Skeletal muscle satellite cell (primary cell): Measurements from ENCODE around the gene ETDC.
"Not testable (repeated sequence)": the region's sequence is repeated elsewhere in the genome, so short reads cannot be mapped to it uniquely, and the experiment has no call there.

Experiments
- H3K27me3 ChIP-seq: 2 replicates; pipeline ENCODE4 v1.7.0; 2013; ENCODE audit warnings: low read length; ENCODE audit not compliant: control insufficient read depth, insufficient read depth
- H3K36me3 ChIP-seq: 2 replicates; pipeline ENCODE4 v1.7.0; 2013; ENCODE audit warnings: mild to moderate bottlenecking, control low read depth, low read length; ENCODE audit not compliant: insufficient read depth
- H3K4me1 ChIP-seq: 2 replicates; pipeline ENCODE4 v1.7.0; 2013; ENCODE audit warnings: low read length; ENCODE audit not compliant: control insufficient read depth, insufficient read depth
- H3K4me2 ChIP-seq: 2 replicates; pipeline ENCODE4 v1.7.0; 2013; ENCODE audit warnings: mild to moderate bottlenecking, low read length
- H3K4me3 ChIP-seq: 2 replicates; pipeline ENCODE4 v1.7.0; 2013; ENCODE audit warnings: low read length
- H3K9ac ChIP-seq: 2 replicates; pipeline ENCODE4 v1.7.0; 2013; ENCODE audit warnings: mild to moderate bottlenecking, low read depth, low read length, moderate library complexity
- H3K9me3 ChIP-seq: replicated peaks from 2 replicates; pipeline ENCODE4 v1.7.0; 2013; ENCODE audit warnings: mild to moderate bottlenecking, control low read depth, low read length

ETDC gene

DNA sequence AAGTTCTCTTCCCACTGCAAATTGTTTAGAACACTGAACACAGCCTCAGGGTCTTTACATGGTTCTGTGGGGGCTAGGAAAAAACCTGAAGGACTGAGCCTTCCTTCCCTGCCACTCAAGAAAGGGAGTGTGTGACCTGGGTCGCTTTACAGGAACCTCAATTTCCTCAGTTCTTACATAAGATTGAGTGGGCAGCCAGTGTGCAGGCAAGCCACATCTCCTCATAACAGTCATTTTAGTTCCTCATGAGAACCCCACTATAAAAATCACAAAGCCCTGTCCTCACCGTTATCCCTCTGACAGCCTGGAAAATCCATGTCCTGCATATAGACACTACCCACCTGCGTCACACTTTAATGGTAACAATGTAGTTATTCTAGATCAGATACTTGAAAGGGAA is 2.1 kb upstream of the ETDC start:
- H3K27me3 ChIP-seq = no peaks in the 10 kb centered on the region
- H3K4me3 ChIP-seq = no peak overlapping the region
- no peak overlapping the region for H3K4me2 ChIP-seq
- no peak overlapping the region for H3K9ac ChIP-seq
- no peaks in the 10 kb centered on the region for H3K4me1 ChIP-seq
- H3K36me3 ChIP-seq = no peaks in the 10 kb centered on the region
- H3K9me3 ChIP-seq = no peaks in the 10 kb centered on the region

DNA sequence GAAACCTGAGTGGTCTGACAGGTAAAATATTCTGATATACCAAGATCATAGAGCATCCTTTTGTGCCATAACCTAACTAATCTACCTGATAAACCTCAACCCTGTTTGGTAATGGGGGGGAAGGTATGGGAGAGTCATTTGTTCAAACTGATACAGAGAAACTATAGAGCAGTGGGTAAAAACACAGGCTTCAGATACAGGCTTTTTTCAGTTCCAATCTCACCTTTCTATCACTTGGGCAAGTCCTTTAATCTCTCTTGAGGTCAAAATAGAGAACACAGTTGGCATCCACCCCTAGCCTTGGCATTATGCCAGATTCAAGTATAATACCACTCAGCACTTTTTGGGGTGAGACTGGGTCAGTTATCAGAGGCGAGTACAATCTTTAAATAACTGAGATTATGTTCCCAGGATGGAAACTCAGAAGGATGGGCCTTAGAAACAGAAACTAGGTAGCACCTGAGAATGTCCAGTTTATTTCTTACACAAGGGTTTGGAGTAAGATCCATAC is 880 bp upstream of the ETDC start:
- Histone ChIP-seq H3K4me3 (no peak overlapping the region), H3K4me2 (no peak overlapping the region), H3K9ac (no peak overlapping the region), H3K36me3 (no peaks in the 10 kb centered on the region), H3K27me3 (no peaks in the 10 kb centered on the region), H3K4me1 (no peaks in the 10 kb centered on the region), H3K9me3 (no peaks in the 10 kb centered on the region)

DNA sequence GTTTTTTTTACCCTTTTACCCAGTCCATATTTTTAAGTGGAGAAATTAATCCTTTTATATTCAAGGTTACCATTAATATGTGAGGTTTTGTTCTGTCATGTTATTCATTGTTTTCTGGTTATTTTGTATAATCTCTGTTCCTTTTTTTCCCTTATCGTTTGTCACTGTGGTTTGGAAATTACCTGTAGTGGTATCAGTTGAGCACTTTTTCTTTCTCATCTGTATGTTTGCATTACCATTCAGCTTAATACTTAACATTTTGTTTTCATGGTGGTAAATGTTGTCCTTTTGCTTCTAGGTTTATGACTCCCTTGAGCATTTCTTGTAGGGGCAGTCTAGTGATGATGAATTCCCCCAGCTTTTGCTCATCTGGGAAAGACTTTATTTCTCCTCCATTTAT is 6.6 kb downstream of the ETDC start:
- H3K27me3 ChIP-seq = no peaks in the 10 kb centered on the region
- no peak overlapping the region for H3K4me2 ChIP-seq
- H3K4me1 ChIP-seq = no peaks in the 10 kb centered on the region
- H3K9ac ChIP-seq = no peak overlapping the region
- H3K9me3 ChIP-seq = no peaks in the 10 kb centered on the region
- no peaks in the 10 kb centered on the region for H3K36me3 ChIP-seq
- no peak overlapping the region for H3K4me3 ChIP-seq

DNA sequence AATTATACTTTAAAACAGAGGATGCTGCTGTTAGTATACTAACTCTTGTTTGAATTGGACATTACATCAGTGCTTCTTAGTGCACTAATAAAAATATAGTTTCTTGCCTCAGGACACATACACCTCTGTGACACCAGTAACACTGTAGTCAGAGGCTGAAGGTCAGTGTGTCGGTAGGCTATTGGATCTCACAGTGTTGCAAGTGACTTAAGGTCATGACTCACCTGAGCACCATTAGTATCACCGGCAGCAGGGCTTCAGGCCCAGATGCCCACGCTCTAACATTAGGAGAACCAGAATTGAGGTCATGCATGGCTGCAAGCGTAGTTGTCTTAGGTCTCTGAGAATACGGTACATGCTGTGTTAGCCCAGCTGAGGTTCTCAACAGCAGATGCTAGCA is 15.2 kb downstream of the ETDC start:
- Histone ChIP-seq H3K36me3 (no peaks in the 10 kb centered on the region), H3K4me3 (no peak overlapping the region), H3K9me3 (no peaks in the 10 kb centered on the region), H3K9ac (no peak overlapping the region), H3K27me3 (no peaks in the 10 kb centered on the region), H3K4me2 (no peak overlapping the region), H3K4me1 (peaks cover 10% of the 10 kb centered on the region)

DNA sequence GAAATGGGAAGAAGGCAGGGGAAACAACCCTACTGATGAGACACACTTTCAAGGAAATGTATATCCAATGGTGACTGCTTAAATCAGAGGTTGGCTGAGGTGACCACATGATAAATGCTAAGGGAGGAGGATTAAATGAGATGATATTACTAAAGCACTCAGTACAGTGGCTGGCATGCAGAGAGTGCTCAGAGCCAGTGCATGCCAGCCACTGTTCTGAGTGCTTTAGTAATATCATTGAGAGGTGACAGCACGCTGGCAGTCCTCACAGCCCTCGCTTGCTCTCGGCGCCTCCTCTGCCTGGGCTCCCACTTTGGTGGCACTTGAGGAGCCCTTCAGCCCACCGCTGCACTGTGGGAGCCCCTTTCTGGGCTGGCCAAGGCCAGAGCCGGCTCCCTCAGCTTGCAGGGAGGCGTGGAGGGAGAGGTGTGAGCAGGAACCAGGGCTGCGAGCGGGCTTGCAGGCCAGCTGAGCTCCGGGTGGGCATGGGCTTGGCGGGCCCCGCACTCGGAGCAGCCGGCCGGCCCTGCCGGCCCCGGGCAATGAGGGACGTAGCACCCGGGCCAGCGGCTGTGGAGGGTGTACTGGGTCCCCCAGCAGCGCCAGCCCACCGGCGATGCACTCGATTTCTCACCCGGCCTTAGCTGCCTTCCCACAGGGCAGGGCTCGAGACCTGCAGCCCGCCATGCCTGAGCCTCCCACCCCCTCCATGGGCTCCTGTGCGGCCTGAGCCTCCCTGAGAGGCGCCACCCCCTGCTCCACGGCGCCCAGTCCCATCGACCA is 15.9 kb downstream of the ETDC start:
- not testable (repeated sequence) for H3K9ac ChIP-seq, H3K4me3 ChIP-seq, H3K9me3 ChIP-seq, H3K36me3 ChIP-seq, H3K4me1 ChIP-seq, H3K4me2 ChIP-seq, H3K27me3 ChIP-seq

DNA sequence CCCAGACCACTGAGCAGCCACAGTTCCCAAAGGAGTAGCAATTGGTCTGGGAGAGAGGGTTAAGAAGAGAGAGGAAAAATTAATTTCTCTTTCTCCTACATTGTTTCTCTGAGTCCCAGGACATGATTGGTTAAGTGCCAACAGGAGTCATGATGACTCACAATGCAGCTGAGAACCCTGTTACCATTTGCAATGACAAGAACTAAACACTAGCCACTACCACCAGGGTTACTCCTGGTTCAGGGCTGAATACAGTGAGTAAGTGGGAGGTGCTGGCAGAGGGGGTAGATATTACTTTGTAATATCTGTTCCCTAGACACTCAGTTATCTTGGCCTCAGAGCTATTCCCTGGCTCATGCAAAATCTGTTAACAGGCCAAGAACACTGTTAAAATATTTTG is 18.0 kb downstream of the ETDC start:
- H3K4me3 ChIP-seq = no peak overlapping the region
- H3K9me3 ChIP-seq = no peaks in the 10 kb centered on the region
- no peak overlapping the region for H3K9ac ChIP-seq
- peaks cover 10% of the 10 kb centered on the region for H3K4me1 ChIP-seq
- peak overlapping the region; percentile 54 for H3K4me2 ChIP-seq
- H3K36me3 ChIP-seq = no peaks in the 10 kb centered on the region
- H3K27me3 ChIP-seq = no peaks in the 10 kb centered on the region

DNA sequence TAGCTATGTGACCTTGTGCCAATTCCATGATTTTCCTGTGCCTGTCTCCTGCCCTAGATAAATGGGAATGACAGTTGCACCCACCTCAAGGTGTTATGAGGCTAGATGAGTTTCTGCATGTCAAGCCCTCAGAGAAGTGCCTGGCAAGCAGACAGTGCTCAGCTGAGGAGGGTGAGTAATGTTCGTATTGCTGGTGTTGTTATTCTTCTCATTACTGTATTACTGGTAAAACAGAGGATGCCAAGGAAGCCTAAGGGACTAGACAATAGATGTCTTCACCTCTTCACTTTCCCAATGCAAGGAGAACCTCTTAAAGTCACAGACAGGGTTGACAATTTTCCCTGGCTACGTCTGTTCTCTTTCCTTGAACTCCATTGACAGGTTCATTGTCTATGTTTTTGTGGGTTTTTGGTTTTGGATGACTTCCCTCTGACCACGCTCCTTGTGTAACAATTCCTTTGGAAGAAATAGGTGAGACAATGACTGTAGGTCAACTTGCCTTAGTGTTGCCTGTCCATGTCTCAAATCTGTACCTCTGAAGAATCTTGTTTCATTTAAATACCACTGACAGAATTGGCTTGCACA is 19.2 kb downstream of the ETDC start:
- Histone ChIP-seq H3K36me3 (no peaks in the 10 kb centered on the region), H3K27me3 (no peaks in the 10 kb centered on the region), H3K4me1 (peaks cover 10% of the 10 kb centered on the region), H3K9me3 (no peaks in the 10 kb centered on the region), H3K4me3 (no peak overlapping the region), H3K4me2 (no peak overlapping the region), H3K9ac (no peak overlapping the region)

DNA sequence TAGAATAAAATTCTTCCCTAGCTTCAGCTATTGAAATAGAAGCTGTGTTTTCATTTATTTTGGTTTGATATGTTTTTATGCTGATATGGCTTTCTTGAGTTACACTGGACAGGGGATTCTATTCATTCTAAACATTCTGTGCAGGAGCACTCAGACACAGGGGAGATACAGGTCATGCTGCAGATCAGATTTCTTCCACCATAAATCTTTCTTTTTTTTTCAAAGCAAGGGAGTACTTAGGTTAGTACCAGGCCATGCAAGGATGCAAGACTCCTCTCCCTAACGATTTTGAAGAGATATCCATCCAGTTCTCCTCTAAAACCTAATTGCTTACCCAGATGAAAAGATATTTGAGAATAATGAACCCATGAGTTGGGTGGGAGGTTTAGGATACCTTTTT is 21.4 kb downstream of the ETDC start:
- no peak overlapping the region for H3K9ac ChIP-seq
- peaks cover 10% of the 10 kb centered on the region for H3K4me1 ChIP-seq
- H3K36me3 ChIP-seq = no peaks in the 10 kb centered on the region
- H3K4me3 ChIP-seq = no peak overlapping the region
- H3K4me2 ChIP-seq = no peak overlapping the region
- no peaks in the 10 kb centered on the region for H3K27me3 ChIP-seq
- no peaks in the 10 kb centered on the region for H3K9me3 ChIP-seq

DNA sequence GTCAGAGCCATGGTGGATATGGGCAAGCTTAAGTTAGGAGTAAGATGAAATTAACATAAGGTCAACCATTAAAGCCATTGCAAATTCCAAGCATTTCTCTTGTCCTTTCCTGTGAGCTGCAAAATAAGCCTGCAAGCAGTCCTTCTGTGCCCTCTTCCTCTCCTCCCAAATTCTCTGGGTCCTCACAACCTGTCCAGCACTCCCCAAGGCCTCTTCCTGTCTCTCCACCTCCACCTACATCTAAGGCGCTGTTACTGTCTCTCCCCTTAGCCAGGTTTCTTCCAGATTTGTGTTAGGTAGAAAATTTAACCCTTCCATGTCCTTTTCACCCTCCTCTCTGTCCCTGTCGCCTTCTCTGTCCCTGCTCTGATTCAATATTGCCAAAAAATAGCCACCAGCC is 22.2 kb downstream of the ETDC start:
- Histone ChIP-seq H3K27me3 (no peaks in the 10 kb centered on the region), H3K4me3 (no peak overlapping the region), H3K9ac (no peak overlapping the region), H3K4me1 (peaks cover 10% of the 10 kb centered on the region), H3K4me2 (no peak overlapping the region), H3K36me3 (no peaks in the 10 kb centered on the region), H3K9me3 (no peaks in the 10 kb centered on the region)

DNA sequence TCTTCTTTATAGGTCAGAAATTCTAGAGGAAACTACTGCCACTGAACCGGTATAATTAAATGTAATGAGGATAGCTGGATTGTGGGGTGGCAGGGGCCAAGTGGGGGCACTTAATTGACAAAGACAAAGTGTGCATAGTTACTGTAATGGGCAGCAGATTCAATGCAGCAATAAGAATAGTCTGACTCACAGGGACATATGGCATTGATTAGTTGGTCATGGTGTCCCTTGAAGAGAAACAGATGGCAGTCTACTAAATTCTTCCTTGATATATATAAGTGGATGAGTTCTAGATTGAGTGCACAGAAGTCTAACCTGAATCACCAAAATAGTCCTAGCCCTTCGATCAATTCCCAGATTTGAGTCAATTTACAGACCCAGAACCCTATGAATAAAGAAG is 31.6 kb downstream of the ETDC start:
- H3K4me1 ChIP-seq = peaks cover 20% of the 10 kb centered on the region
- peak overlapping the region; percentile 86 for H3K4me2 ChIP-seq
- H3K9ac ChIP-seq = no peak overlapping the region
- no peaks in the 10 kb centered on the region for H3K36me3 ChIP-seq
- no peaks in the 10 kb centered on the region for H3K27me3 ChIP-seq
- no peaks in the 10 kb centered on the region for H3K9me3 ChIP-seq
- peak overlapping the region; percentile 85 for H3K4me3 ChIP-seq

DNA sequence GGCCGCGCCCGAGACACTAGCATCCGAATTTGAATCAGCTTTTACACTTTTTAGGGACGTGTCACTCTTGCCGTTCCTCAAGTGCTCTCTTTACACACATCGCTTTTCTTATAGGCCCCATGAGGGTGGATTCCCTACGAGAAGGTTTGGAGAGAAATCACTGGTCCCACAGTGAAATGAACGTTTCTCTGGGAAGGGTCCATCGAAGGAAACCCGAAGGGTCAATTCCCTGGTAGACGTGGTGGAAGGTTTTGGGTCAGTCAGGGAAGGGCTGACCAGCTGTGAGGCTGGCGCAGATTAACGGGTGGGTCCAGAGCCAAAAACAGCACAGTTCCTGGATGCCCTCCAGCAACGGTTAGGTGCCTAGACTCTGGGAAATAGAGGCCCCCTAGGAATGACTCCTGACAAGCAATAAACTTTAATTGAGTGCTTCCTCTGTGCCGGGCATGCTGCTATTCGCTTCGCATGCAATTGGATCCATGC is 35.9 kb downstream of the ETDC start:
- peak overlapping the region; percentile 82 for H3K4me2 ChIP-seq
- peak overlapping the region; percentile 85 for H3K4me3 ChIP-seq
- H3K36me3 ChIP-seq = peaks cover 13% of the 10 kb centered on the region
- peaks cover 23% of the 10 kb centered on the region for H3K4me1 ChIP-seq
- no peaks in the 10 kb centered on the region for H3K9me3 ChIP-seq
- no peaks in the 10 kb centered on the region for H3K27me3 ChIP-seq
- peak overlapping the region; percentile 95 for H3K9ac ChIP-seq

DNA sequence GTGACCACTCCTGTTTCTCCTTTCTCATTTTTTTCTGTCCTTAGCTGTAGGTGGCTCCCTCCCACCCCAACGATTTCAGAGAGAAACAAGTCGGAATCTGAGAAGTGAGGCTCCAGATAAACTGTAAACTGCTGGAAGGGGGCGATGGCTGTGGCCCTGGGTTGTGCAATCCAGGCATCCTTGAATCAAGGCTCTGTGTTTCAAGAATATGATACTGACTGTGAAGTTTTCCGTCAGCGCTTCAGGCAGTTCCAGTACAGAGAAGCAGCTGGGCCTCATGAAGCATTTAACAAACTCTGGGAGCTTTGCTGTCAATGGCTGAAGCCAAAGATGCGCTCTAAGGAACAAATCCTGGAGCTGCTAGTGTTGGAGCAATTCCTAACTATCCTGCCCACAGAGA is 37.7 kb downstream of the ETDC start:
- peaks cover 11% of the 10 kb centered on the region for H3K4me1 ChIP-seq
- peaks cover 13% of the 10 kb centered on the region for H3K36me3 ChIP-seq
- no peak overlapping the region for H3K9ac ChIP-seq
- no peak overlapping the region for H3K4me3 ChIP-seq
- H3K4me2 ChIP-seq = no peak overlapping the region
- no peaks in the 10 kb centered on the region for H3K27me3 ChIP-seq
- no peaks in the 10 kb centered on the region for H3K9me3 ChIP-seq
